ENCODE results near the gene TCTN1. TPM values are rescaled to one million over a fixed set of nuclear protein-coding genes. Genes with fewer than 3 reads are reported as not detected.

Gene TCTN1
- total and polyA plus RNA-seq, 2 of the 13 experiments (the other 11 are each of a cell fraction or from before 2014, with no cell fraction given) = 13.6 to 16.0 TPM

GRCh38 chr12:110591451-110592051 is 22.4 kb upstream of the TCTN1 start (continued):
- TF ChIP-seq ZFYVE20 (CRISPR knock-in tag; IDR thresholded peaks at IDR 0.05; ENCODE audit: borderline replicate concordance, low read depth) (no peak), HCFC1 (IDR thresholded peaks at IDR 0.05; ENCODE audit: low read depth, low read length) (no peak), DPF2 (CRISPR knock-in tag; IDR thresholded peaks at IDR 0.05; ENCODE audit: borderline replicate concordance, low read depth) (no peak), MAFF (IDR thresholded peaks at IDR 0.05; ENCODE audit: low read depth, low read length) (no peak), ZBTB46 (CRISPR knock-in tag; IDR thresholded peaks at IDR 0.05; ENCODE audit: borderline replicate concordance) (no peak), MZF1 (CRISPR knock-in tag; IDR thresholded peaks at IDR 0.05; ENCODE audit: borderline replicate concordance) (no peak), KMT2B (CRISPR knock-in tag; IDR thresholded peaks at IDR 0.05) (0 out of 2 replicates have a peak, but pooled peaks have one; percentile 13), PAWR (CRISPR knock-in tag; IDR thresholded peaks at IDR 0.05; ENCODE audit: borderline replicate concordance) (no peak), WIZ (CRISPR knock-in tag; IDR thresholded peaks at IDR 0.05) (no peak), ZNF451 (CRISPR knock-in tag; IDR thresholded peaks at IDR 0.05) (no peak), SP5 (CRISPR knock-in tag; IDR thresholded peaks at IDR 0.05; ENCODE audit: borderline replicate concordance, low read depth) (peak; percentile 60), ZNF660 (CRISPR knock-in tag; IDR thresholded peaks at IDR 0.05; ENCODE audit: borderline replicate concordance, low read depth) (no peak), SNAPC5 (CRISPR knock-in tag; IDR thresholded peaks at IDR 0.05; ENCODE audit: borderline replicate concordance) (no peak), ZNF430 (CRISPR knock-in tag; IDR thresholded peaks at IDR 0.05) (peak; percentile 71), ZNF543 (CRISPR knock-in tag; IDR thresholded peaks at IDR 0.05) (0 out of 2 replicates have a peak, but pooled peaks have one; percentile 39), ZNF3 (CRISPR knock-in tag; IDR thresholded peaks at IDR 0.05) (no peak), ZNF431 (CRISPR knock-in tag; IDR thresholded peaks at IDR 0.05; ENCODE audit: borderline replicate concordance, low read depth) (no peak), RCOR2 (CRISPR knock-in tag; IDR thresholded peaks at IDR 0.05) (peak; percentile 60), ZNF205 (CRISPR knock-in tag; IDR thresholded peaks at IDR 0.05) (no peak), TRIM24 (CRISPR knock-in tag; IDR thresholded peaks at IDR 0.05) (no peak), AKAP8 (CRISPR knock-in tag; IDR thresholded peaks at IDR 0.05) (no peak), ZNF234 (CRISPR knock-in tag; conservative IDR thresholded peaks at IDR 0.05) (no peak), ZNF138 (CRISPR knock-in tag; IDR thresholded peaks at IDR 0.05; ENCODE audit: low read depth) (no peak), ONECUT2 (CRISPR knock-in tag; IDR thresholded peaks at IDR 0.05) (peak; percentile 83), FOXK2 (IDR thresholded peaks at IDR 0.05) (no peak; the same call in 1 of the 2 replicates), RBM39 (IDR thresholded peaks at IDR 0.05; ENCODE audit: low read depth, low read length, poor library complexity, severe bottlenecking) (no peak)
- TF ChIP-seq, protein P1, sequence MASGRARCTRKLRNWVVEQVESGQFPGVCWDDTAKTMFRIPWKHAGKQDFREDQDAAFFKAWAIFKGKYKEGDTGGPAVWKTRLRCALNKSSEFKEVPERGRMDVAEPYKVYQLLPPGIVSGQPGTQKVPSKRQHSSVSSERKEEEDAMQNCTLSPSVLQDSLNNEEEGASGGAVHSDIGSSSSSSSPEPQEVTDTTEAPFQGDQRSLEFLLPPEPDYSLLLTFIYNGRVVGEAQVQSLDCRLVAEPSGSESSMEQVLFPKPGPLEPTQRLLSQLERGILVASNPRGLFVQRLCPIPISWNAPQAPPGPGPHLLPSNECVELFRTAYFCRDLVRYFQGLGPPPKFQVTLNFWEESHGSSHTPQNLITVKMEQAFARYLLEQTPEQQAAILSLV (CRISPR knock-in tag; IDR thresholded peaks at IDR 0.05; ENCODE audit: borderline replicate concordance) = no peak
- TF ChIP-seq, protein P2, sequence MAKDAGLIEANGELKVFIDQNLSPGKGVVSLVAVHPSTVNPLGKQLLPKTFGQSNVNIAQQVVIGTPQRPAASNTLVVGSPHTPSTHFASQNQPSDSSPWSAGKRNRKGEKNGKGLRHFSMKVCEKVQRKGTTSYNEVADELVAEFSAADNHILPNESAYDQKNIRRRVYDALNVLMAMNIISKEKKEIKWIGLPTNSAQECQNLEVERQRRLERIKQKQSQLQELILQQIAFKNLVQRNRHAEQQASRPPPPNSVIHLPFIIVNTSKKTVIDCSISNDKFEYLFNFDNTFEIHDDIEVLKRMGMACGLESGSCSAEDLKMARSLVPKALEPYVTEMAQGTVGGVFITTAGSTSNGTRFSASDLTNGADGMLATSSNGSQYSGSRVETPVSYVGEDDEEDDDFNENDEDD (CRISPR knock-in tag; IDR thresholded peaks at IDR 0.05; ENCODE audit: borderline replicate concordance) = peak; percentile 37; the same call in 1 of the 2 replicates
